ENCODE measurements around the gene BRSK2.

DNA sequence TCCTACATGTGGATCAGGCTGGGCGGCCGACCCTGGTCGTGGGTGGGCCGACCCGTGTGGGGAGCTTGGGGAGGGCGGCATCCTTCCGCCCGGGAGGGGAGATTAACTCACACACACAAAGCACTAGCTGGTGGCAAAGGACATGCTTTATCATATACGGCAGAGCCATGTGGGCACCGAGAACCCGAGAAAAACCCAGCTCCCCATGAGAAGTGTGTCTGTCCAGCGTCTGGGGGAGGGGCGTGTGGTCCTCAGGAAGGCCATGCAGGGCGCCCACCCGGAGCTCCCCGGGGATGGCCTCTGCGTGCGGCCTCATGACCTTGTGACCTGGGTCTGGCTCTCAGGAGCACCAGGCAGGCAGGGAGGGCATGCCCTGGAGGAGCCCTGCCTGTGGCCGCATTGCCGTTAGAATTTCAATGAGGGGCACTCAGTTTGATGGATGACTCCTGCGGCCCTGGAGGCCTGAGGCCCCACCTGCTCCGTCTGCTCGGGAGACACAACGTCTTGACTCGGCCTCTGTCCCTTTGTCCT lies 40.9 kb upstream of the BRSK2 start:
- TF ChIP-seq, protein P1, sequence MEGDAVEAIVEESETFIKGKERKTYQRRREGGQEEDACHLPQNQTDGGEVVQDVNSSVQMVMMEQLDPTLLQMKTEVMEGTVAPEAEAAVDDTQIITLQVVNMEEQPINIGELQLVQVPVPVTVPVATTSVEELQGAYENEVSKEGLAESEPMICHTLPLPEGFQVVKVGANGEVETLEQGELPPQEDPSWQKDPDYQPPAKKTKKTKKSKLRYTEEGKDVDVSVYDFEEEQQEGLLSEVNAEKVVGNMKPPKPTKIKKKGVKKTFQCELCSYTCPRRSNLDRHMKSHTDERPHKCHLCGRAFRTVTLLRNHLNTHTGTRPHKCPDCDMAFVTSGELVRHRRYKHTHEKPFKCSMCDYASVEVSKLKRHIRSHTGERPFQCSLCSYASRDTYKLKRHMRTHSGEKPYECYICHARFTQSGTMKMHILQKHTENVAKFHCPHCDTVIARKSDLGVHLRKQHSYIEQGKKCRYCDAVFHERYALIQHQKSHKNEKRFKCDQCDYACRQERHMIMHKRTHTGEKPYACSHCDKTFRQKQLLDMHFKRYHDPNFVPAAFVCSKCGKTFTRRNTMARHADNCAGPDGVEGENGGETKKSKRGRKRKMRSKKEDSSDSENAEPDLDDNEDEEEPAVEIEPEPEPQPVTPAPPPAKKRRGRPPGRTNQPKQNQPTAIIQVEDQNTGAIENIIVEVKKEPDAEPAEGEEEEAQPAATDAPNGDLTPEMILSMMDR (IDR thresholded peaks at IDR 0.05; ENCODE audit: poor library complexity), result no peak
- no peak for TF ChIP-seq EZH2phosphoT487 (IDR thresholded peaks at IDR 0.05; ENCODE audit: low read depth, severe bottlenecking, unreplicated experiment)
- TF ChIP-seq EZH2 (IDR thresholded peaks at IDR 0.05; ENCODE audit: borderline replicate concordance), result no peak
